ENCODE measurements around the gene CLPSL1.

Gene CLPSL1

GRCh38 chr6:35794536-35795452 is 14.0 kb downstream of the CLPSL1 start:
- no peaks in the 10 kb centered on the region for H3K9me3 ChIP-seq (ENCODE audit: control insufficient read depth in 2 of 2, low read length in 2 of 2)
- no peaks in the 10 kb centered on the region for H3K4me1 ChIP-seq (ENCODE audit: control insufficient read depth in 2 of 2, insufficient read depth in 2 of 2, low read length in 2 of 2)
- H3K27ac ChIP-seq (ENCODE audit: low read depth in 2 of 2, low read length in 2 of 2) = no peak overlapping the region
- no peaks in the 10 kb centered on the region for H3K36me3 ChIP-seq (ENCODE audit: control insufficient read depth in 2 of 2, insufficient read depth in 2 of 2, low read length in 2 of 2)
- H3K9ac ChIP-seq (ENCODE audit: low read depth in 1 of 2, low read length in 2 of 2) = no peak overlapping the region
- no peaks in the 10 kb centered on the region for H3K27me3 ChIP-seq (ENCODE audit: control insufficient read depth in 2 of 2, insufficient read depth in 2 of 2, low read length in 2 of 2)
- H3K4me3 ChIP-seq (ENCODE audit: low read length in 2 of 2) = no peak overlapping the region

GRCh38 chr6:35795453-35796071 is 14.7 kb downstream of the CLPSL1 start:
- no peaks in the 10 kb centered on the region for H3K4me1 ChIP-seq (ENCODE audit: control insufficient read depth in 2 of 2, insufficient read depth in 2 of 2, low read length in 2 of 2)
- no peaks in the 10 kb centered on the region for H3K27me3 ChIP-seq (ENCODE audit: control insufficient read depth in 2 of 2, insufficient read depth in 2 of 2, low read length in 2 of 2)
- no peak overlapping the region for H3K27ac ChIP-seq (ENCODE audit: low read depth in 2 of 2, low read length in 2 of 2)
- H3K9ac ChIP-seq (ENCODE audit: low read depth in 1 of 2, low read length in 2 of 2) = no peak overlapping the region
- H3K36me3 ChIP-seq (ENCODE audit: control insufficient read depth in 2 of 2, insufficient read depth in 2 of 2, low read length in 2 of 2) = no peaks in the 10 kb centered on the region
- no peaks in the 10 kb centered on the region for H3K9me3 ChIP-seq (ENCODE audit: control insufficient read depth in 2 of 2, low read length in 2 of 2)
- H3K4me3 ChIP-seq (ENCODE audit: low read length in 2 of 2) = no peak overlapping the region

DNA sequence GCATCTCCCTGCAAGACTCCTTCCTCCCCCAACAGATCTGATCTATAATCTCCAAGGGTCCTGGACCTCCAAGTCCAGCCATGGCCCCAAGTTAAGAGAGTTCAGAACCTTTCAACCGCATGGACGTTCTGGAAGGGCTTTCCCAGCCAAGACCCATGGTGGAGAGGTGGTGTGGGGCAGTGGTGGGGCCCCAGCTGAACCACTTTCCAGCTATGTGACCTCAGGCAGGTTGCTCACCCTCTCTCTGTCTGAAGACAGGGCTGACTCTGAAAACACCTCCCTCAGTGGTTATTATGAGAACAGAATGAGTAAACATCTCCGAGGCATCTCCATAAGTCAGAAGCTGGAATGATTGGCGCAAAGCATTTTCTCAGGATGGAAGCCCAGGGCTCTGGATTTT is 15.4 kb downstream of the CLPSL1 start:
- H3K27ac ChIP-seq (ENCODE audit: low read depth in 2 of 2, low read length in 2 of 2) = no peak overlapping the region

DNA sequence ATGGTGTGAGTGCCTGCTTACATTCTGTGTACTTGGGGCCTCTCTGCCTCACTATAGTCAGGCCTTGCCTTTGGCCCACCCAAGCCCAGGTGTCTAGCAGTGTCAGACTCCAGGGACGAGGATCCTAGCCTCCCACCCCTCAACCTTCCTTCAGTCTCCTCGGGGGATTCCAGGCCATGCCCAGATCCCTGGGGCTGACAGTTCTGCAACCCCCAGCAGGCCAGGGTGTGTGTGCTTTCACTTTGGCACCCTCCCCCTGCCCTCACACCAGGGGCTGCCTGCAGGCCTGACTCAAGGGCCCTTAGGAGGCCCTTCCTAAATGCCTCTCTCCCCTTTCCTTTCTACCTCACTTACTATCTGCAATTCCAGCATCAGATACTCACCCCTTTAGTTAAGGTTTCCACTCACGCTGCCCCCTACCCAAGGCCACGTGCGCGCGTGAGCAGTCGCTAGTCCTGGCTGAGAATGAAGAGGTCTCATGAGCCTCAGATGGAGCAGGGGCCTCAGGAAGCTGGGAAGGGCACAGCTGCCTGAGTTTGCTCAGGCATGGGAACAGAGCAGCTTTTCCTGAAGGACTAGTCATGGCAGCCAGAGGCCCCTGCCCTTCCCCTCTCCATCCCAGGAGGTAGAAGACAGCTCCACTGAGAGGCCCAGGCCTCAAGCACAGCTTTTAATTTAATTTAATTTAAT is 17.2 kb downstream of the CLPSL1 start:
- Histone ChIP-seq H3K27ac (ENCODE audit: low read depth in 2 of 2, low read length in 2 of 2) (no peak overlapping the region), H3K9me3 (ENCODE audit: control insufficient read depth in 2 of 2, low read length in 2 of 2) (no peaks in the 10 kb centered on the region), H3K36me3 (ENCODE audit: control insufficient read depth in 2 of 2, insufficient read depth in 2 of 2, low read length in 2 of 2) (no peaks in the 10 kb centered on the region), H3K4me3 (ENCODE audit: low read length in 2 of 2) (no peak overlapping the region), H3K4me1 (ENCODE audit: control insufficient read depth in 2 of 2, insufficient read depth in 2 of 2, low read length in 2 of 2) (no peaks in the 10 kb centered on the region), H3K9ac (ENCODE audit: low read depth in 1 of 2, low read length in 2 of 2) (no peak overlapping the region), H3K27me3 (ENCODE audit: control insufficient read depth in 2 of 2, insufficient read depth in 2 of 2, low read length in 2 of 2) (no peaks in the 10 kb centered on the region)

More for the DNA sequence above, 15.4 kb downstream of the CLPSL1 start:
- H3K36me3 ChIP-seq (ENCODE audit: control insufficient read depth in 2 of 2, insufficient read depth in 2 of 2, low read length in 2 of 2) = no peaks in the 10 kb centered on the region
- H3K4me3 ChIP-seq (ENCODE audit: low read length in 2 of 2) = no peak overlapping the region
- no peaks in the 10 kb centered on the region for H3K4me1 ChIP-seq (ENCODE audit: control insufficient read depth in 2 of 2, insufficient read depth in 2 of 2, low read length in 2 of 2)
- no peaks in the 10 kb centered on the region for H3K9me3 ChIP-seq (ENCODE audit: control insufficient read depth in 2 of 2, low read length in 2 of 2)
- no peaks in the 10 kb centered on the region for H3K27me3 ChIP-seq (ENCODE audit: control insufficient read depth in 2 of 2, insufficient read depth in 2 of 2, low read length in 2 of 2)
- H3K9ac ChIP-seq (ENCODE audit: low read depth in 1 of 2, low read length in 2 of 2) = no peak overlapping the region

DNA sequence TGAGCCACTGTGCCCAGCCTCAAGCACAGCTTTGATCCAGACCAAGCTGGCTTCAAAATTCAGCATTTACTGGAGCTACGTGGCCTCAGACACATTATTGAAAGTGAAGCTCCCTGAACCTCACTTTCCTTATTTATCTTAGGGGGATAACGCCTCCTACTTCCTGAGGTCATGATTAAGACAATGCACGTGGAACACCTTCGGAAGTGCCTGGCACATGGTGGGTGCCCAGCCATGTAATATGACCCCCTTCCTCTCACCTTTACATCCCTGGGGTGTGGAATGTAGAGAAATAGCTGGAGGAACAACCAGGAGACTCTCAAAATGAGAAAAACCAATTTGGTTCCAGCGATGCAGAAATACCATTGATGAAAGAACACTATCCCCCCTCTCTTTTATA is 17.9 kb downstream of the CLPSL1 start:
- Histone ChIP-seq H3K27ac (ENCODE audit: low read depth in 2 of 2, low read length in 2 of 2) (no peak overlapping the region), H3K4me3 (ENCODE audit: low read length in 2 of 2) (no peak overlapping the region), H3K4me1 (ENCODE audit: control insufficient read depth in 2 of 2, insufficient read depth in 2 of 2, low read length in 2 of 2) (no peaks in the 10 kb centered on the region), H3K27me3 (ENCODE audit: control insufficient read depth in 2 of 2, insufficient read depth in 2 of 2, low read length in 2 of 2) (no peaks in the 10 kb centered on the region), H3K9me3 (ENCODE audit: control insufficient read depth in 2 of 2, low read length in 2 of 2) (no peaks in the 10 kb centered on the region), H3K9ac (ENCODE audit: low read depth in 1 of 2, low read length in 2 of 2) (no peak overlapping the region), H3K36me3 (ENCODE audit: control insufficient read depth in 2 of 2, insufficient read depth in 2 of 2, low read length in 2 of 2) (no peaks in the 10 kb centered on the region)

DNA sequence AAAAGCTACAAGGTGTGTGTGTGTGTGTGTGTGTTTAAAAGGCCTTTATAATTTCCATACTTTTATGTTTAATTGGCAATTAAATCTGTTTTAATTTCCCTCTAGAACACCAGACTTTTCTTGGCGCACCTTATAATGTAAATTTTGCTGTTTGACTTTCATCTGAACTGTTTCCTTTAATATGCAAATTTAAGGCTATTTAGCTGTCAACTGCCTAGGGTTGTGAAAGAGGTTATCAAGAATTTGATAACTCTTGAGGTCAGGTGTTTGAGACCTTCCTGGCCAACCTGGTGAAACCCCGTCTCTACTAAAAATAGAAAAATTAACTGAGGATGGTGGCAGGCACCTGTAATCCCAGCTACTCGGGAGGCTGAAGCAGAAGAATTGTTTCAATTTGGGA is 20.3 kb downstream of the CLPSL1 start:
- H3K36me3 ChIP-seq (ENCODE audit: control insufficient read depth in 2 of 2, insufficient read depth in 2 of 2, low read length in 2 of 2) = no peaks in the 10 kb centered on the region
- no peak overlapping the region for H3K9ac ChIP-seq (ENCODE audit: low read depth in 1 of 2, low read length in 2 of 2)
- H3K9me3 ChIP-seq (ENCODE audit: control insufficient read depth in 2 of 2, low read length in 2 of 2) = no peaks in the 10 kb centered on the region
- H3K4me1 ChIP-seq (ENCODE audit: control insufficient read depth in 2 of 2, insufficient read depth in 2 of 2, low read length in 2 of 2) = no peaks in the 10 kb centered on the region
- no peak overlapping the region for H3K4me3 ChIP-seq (ENCODE audit: low read length in 2 of 2)
- H3K27me3 ChIP-seq (ENCODE audit: control insufficient read depth in 2 of 2, insufficient read depth in 2 of 2, low read length in 2 of 2) = peaks cover 0 to 1% of the 10 kb centered on the region in 2 donors
- no peak overlapping the region for H3K27ac ChIP-seq (ENCODE audit: low read depth in 2 of 2, low read length in 2 of 2)

GRCh38 chr6:35804996-35805736 is 24.3 kb downstream of the CLPSL1 start, which contains the start of gene LHFPL5:
LHFPL5 (plus strand) TSS chr6:35805352; CDS start chr6:35805671, 319 bp downstream.
- H3K9me3 ChIP-seq (ENCODE audit: control insufficient read depth in 2 of 2, low read length in 2 of 2) = no peaks in the 10 kb centered on the region
- H3K9ac ChIP-seq (ENCODE audit: low read depth in 1 of 2, low read length in 2 of 2) = no peak within 1 kb of the TSS
- no peak within 1 kb of the TSS for H3K27ac ChIP-seq (ENCODE audit: low read depth in 2 of 2, low read length in 2 of 2)
- no peak within 1 kb of the TSS for H3K4me3 ChIP-seq (ENCODE audit: low read length in 2 of 2)
- no peaks in the 10 kb centered on the region for H3K4me1 ChIP-seq (ENCODE audit: control insufficient read depth in 2 of 2, insufficient read depth in 2 of 2, low read length in 2 of 2)
- no peaks in the 10 kb centered on the region for H3K36me3 ChIP-seq (ENCODE audit: control insufficient read depth in 2 of 2, insufficient read depth in 2 of 2, low read length in 2 of 2)
- H3K27me3 ChIP-seq (ENCODE audit: control insufficient read depth in 2 of 2, insufficient read depth in 2 of 2, low read length in 2 of 2) = peaks cover 0 to 2% of the 10 kb centered on the region in 2 donors

GRCh38 chr6:35808688-35809087 is 27.9 kb downstream of the CLPSL1 start:
- Histone ChIP-seq H3K27ac (ENCODE audit: low read depth in 2 of 2, low read length in 2 of 2) (no peak overlapping the region), H3K9me3 (ENCODE audit: control insufficient read depth in 2 of 2, low read length in 2 of 2) (no peaks in the 10 kb centered on the region), H3K4me3 (ENCODE audit: low read length in 2 of 2) (no peak overlapping the region), H3K4me1 (ENCODE audit: control insufficient read depth in 2 of 2, insufficient read depth in 2 of 2, low read length in 2 of 2) (no peaks in the 10 kb centered on the region), H3K9ac (ENCODE audit: low read depth in 1 of 2, low read length in 2 of 2) (no peak overlapping the region), H3K27me3 (ENCODE audit: control insufficient read depth in 2 of 2, insufficient read depth in 2 of 2, low read length in 2 of 2) (peaks cover 0 to 2% of the 10 kb centered on the region in 2 donors), H3K36me3 (ENCODE audit: control insufficient read depth in 2 of 2, insufficient read depth in 2 of 2, low read length in 2 of 2) (no peaks in the 10 kb centered on the region)

GRCh38 chr6:35809809-35810208 is 29.0 kb downstream of the CLPSL1 start:
- Histone ChIP-seq H3K27me3 (ENCODE audit: control insufficient read depth in 2 of 2, insufficient read depth in 2 of 2, low read length in 2 of 2) (peaks cover 0 to 2% of the 10 kb centered on the region in 2 donors), H3K9ac (ENCODE audit: low read depth in 1 of 2, low read length in 2 of 2) (no peak overlapping the region), H3K27ac (ENCODE audit: low read depth in 2 of 2, low read length in 2 of 2) (no peak overlapping the region), H3K9me3 (ENCODE audit: control insufficient read depth in 2 of 2, low read length in 2 of 2) (no peaks in the 10 kb centered on the region), H3K4me1 (ENCODE audit: control insufficient read depth in 2 of 2, insufficient read depth in 2 of 2, low read length in 2 of 2) (no peaks in the 10 kb centered on the region), H3K36me3 (ENCODE audit: control insufficient read depth in 2 of 2, insufficient read depth in 2 of 2, low read length in 2 of 2) (no peaks in the 10 kb centered on the region), H3K4me3 (ENCODE audit: low read length in 2 of 2) (no peak overlapping the region)

Measured in mucosa of rectum (tissue), 2 donors.